ENCODE results near the gene FAM241B.

FAM241B gene

DNA sequence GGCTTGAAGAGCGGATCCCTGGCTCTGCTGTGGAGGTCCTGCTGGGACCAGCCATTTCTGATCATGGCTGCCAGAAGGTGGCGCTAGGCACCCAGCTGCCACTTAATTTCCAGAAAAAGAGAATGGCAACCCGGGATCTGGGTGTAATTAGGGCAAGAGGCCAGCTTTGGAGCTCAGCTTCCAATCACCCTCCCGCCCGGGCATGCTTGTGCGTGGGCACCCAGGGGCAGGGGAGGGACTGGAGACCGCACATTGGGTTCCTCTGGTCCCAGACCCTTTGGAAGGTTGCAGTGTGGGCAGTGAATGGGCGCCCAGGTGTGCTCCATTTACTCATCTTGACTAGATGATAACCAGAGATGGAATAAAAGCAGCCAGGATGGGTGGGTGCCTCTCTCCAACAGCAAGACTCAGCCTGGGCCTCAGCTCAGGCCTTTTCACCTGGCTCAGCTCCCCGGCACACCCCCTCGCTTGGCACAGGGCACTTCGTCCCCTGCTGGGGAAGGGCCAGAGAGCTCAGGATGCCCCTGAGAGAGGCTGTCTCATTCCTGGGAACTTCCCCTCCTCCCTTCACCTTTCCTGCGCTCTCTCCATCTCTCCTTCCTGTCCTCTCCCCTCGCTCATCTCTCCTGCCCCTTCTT is 14.7 kb downstream of the FAM241B start:
- DNase-seq (ENCODE audit: low read depth), result peak; percentile 68
- no peak overlapping the region for H3K4me3 ChIP-seq (ENCODE audit: low read depth, low read length)
- TF ChIP-seq CTCF (conservative IDR thresholded peaks at IDR 0.05; ENCODE audit: low read depth, low read length), result peak; percentile 91

- DNase-seq (ENCODE audit: low read depth), result no peak
- no peak overlapping the region for H3K4me3 ChIP-seq (ENCODE audit: low read depth, low read length)
- no peak for TF ChIP-seq CTCF (conservative IDR thresholded peaks at IDR 0.05; ENCODE audit: low read depth, low read length)
Measured at GRCh38 chr10:69645296-69646184, 15.5 kb downstream of the FAM241B start.

DNA sequence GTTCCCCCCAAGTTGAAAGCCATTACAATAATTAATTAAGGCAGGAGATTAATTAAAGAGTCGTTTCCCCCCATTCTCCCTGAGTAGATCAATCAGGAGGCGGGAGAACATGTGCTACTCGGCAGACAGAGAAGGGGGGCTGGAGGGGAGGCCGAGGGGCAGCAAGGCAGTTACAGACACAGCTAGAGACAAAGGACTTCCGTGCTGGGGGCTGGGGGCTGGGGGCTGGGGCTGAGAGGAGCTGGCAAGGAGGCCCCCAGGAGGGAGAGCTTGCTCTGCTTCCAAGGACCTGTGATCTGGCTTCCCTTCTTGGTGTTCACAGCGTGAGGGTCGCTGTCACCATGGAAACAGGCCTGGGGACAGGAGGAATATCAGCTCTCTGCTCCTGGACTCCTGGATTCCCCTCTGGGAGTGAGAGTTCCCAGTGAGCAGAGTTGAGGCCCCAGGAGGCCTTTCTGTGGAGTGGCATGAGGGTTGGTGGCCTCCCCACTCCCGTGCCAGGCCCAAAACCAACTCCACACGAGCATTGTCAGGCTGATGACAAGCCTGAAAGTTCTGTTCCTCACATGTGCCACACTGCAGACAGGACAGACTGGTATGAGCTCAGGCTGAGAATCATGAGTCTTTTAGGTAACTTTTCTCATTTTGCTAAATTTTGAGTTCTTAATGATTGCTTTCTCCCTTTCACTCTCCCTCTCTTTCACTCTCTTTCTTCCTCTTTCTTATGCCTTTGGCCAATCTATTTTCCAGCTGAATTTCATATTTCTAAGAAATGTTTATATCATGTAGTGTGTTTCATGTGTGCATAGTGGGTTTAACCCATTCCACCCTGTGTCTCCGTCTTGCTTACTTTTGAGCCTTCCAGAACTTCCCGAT is 16.4 kb downstream of the FAM241B start:
- H3K4me3 ChIP-seq (ENCODE audit: low read depth, low read length), result no peak overlapping the region
- no peak for TF ChIP-seq CTCF (conservative IDR thresholded peaks at IDR 0.05; ENCODE audit: low read depth, low read length)
- DNase-seq (ENCODE audit: low read depth), result no peak

DNA sequence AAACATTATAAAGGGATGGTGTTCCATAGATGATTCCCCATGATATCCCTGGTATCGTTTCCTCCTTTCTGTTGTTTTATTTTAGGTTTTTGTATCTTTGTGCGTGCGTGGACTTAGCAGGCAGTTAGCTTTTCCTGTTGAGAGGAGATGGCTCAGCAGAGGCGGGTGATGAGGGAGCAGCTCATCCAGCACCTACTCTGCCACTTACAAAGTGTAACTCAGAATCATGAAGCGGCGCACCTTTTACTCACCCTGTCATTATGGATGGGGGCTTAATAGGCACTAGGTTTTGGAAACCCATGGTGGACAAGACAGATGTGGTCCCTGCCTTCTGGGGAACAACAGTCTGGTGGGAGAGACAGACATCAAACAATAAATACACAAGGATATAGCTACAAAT is 17.1 kb downstream of the FAM241B start:
- H3K4me3 ChIP-seq (ENCODE audit: low read depth, low read length), result no peak overlapping the region
- no peak for TF ChIP-seq CTCF (conservative IDR thresholded peaks at IDR 0.05; ENCODE audit: low read depth, low read length)
- DNase-seq (ENCODE audit: low read depth), result no peak

DNA sequence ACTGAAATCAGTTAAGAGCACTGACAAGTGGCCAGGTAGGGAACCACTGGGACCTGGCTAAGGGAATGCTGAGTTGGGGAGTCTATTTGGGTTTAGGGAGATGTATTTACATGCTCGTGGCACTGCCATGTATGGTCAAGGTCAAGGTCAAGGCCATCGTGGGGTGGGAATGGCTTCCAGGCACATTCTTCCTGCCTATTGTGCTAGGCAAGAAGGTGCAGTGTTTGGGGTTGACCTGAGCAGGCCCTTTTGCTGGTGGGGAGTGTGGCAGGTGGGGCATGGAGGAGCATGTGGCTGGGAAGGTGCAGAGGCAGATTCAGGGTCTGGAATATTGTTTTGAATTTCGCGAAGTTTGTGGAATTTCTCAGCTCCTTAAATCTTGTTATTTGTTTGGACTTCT is 17.8 kb downstream of the FAM241B start:
- no peak for DNase-seq (ENCODE audit: low read depth)
- no peak overlapping the region for H3K4me3 ChIP-seq (ENCODE audit: low read depth, low read length)
- no peak for TF ChIP-seq CTCF (conservative IDR thresholded peaks at IDR 0.05; ENCODE audit: low read depth, low read length)

DNA sequence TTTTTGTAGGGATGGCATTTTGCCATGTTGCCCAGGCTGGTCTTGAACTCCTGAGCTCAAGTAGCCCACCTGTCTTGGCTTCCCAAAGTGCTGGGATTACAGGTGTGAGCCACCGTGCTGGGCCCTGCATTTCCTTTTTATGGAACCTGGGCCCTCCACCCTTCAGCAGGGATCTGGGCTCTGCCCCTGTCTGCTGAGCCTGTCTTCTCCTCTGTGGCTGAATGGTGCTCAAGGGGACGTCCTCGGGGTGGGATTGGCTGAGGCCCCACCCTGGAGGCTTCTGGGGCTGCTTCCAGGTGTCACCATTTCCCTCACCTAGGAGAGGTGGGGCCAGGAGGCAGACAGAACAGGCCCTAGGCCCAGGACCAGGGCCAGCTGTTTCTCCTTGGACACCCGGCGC is 18.4 kb downstream of the FAM241B start:
- DNase-seq (ENCODE audit: low read depth), result no peak
- H3K4me3 ChIP-seq (ENCODE audit: low read depth, low read length), result no peak overlapping the region
- TF ChIP-seq CTCF (conservative IDR thresholded peaks at IDR 0.05; ENCODE audit: low read depth, low read length), result no peak
